ENCODE measurements around the gene FGF11.
"Not testable (repeated sequence)": the region's sequence is repeated elsewhere in the genome, so short reads cannot be mapped to it uniquely, and the experiment has no call there.

The FGF11 gene

DNA sequence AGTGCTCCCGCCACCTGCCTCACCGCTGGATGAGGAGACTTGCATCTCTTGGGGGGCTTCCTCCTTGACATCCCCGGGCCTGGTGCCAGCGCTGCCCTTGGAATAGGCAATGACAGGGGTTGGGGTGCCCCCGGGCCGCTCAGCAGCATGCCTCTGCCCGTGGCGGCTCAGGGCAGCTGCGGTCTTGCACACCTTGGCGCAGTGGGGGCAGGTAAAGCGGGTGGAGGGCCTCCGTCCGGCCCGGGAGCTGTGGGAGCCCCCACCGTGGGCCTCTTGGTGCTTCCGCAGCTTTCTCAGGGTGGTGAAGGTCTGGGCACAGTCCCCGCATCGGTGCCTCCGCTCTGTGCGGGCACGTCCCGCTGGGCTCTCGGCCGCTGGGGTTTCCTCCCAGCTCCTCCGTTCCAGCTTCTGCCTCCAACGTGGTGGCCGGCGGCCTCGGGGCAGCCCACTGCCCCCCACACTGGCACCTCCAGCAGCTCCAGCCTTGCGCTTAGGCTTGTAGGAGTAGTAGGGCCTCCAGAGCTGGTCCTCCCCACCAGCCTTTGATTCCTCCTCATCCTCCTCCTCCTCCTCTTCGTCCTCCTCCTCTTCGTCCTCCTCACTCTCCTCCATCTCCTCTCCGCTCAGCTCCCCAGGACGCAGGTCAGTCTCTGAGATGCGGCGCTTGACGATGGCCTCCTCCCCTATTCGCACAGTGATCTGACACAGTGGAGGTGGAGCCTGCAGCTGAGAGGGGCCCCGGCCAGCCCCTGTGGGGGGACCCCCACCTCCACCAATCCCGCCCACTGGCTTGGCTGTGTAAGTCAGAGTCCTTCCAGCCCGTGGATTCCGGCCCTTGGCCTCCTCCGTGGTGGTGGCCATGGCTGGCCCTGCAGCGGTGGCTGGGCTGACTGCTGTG is 23.4 kb downstream of the FGF11 start:
- no peak for DNase-seq (ENCODE audit: low read depth)

DNA sequence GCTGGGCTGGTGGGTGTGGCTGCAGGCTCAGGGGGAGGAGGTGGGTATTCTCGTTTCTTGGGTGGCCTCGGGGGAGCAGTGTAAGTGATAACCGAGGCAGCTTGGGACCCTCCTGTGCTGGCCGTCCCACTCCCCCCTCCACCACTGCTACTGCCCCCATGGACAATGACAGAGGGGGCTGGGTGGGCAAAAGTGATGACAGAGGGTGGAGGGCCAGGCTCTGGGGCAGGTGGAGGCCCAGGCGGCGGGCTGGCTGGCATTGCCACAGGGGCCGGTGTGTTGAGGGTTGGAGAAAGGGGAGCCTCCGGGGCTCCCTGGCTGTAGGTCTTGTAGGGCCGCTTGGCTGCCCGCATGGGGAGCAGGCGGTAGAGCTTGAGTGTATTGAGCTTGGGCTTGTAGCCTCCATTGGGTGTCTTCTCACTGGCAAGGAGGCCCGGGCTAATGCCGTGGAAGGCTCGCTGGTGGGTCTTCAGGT is 24.1 kb downstream of the FGF11 start:
- DNase-seq (ENCODE audit: low read depth): no peak

DNA sequence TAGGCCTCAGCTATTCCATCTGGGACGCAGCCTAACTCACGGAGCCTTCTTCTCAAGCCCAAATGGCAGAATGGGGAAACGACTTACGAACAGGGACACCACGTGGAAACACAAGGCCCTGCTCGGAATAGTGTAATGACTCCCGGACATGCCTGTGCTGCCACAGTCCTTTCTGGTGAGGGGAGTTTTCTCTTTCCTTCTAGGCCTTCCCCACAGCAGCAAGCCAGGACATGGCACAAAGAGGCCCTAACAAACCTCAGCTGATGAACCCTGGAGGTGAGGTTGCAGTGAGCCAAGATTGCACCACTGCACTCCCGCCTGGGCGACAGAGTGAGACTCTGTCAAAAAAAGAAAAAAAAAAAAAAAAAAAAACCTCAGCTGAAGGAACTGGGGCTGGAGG is 24.8 kb downstream of the FGF11 start:
- DNase-seq (ENCODE audit: low read depth): no peak

DNA sequence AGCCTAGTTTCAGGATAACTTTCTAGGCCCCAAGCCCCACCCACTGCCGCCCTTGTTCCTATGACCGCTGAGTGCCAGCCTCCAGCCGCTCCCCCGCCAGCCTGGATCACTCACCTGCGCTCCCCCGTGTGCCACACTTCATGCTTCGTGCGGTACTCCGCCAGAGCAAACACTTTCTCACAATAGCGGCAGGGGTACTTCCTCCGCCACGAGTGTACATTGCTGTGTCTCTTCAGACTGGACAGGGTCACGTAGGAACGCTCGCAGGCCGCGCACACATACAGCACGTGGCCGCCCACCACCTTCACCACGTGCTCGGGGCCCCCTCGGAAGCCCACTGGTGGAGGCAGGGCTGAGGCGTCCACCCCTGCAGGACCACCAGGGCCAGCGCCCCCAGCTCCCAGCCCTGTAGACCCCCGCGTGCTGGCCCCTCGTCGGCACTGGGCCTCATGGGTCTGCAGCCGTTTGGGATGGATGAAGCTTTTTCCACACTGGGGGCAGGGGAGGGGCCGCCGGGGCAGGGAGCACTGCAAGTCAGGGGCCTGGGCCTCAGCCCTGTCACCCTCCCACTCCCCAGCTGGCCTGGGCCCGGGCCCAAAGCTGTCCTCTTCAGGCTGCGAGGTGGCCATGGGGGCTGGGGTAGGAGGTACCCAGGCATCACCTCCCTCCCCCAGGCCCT is 26.4 kb downstream of the FGF11 start:
- DNase-seq (ENCODE audit: low read depth): no peak

DNA sequence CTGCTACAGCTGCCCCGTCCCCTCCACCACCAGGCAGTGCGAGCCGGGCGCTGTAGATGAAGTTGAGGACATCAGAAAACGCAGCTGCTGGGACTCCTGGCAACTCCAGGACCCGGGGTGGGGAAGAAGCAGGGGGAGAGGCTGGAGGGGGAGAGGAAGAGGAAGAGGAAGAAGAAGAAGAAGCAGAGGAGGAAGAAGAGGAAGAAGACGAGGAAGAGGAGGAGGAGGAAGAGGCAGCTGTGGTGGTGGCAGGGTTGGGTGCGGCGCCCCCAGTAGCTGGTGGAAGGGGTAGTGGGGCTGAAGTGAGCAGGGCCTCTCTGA is 27.0 kb downstream of the FGF11 start:
- DNase-seq (ENCODE audit: low read depth): no peak

DNA sequence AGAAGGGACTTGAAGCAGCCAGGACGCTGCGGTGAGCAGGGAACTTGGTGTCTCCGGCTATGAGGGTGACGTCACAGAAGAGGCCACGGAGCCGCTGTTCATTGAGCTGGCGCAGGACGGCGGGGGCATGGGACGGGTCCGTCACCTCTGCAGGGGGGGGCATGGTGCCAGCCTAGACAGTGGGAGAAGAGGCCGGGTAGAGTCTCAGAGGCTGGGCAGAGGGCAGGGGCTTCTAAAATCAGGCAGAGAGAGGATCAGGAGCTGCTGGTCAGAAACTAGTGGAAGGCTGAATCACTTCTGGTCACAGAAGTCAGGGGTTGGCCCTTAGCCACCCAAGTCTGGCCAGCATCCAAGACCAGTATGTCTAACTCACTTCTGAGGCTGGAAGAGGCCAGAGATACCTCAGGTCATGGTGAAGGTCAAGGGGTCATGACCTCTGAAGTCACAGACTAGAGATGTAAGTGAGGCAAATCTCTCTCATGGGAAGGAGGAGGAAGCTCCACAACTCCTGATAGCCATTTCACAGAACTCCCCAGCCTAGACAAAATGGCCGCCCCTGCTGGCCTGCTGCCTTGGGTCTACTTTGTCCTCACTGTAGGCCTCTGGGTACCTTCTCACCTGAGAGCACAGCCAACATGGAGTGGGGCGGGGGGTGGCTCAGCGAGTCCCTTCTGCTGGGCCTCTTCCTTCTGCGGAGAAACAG is 27.5 kb downstream of the FGF11 start:
- no peak for DNase-seq (ENCODE audit: low read depth)

DNA sequence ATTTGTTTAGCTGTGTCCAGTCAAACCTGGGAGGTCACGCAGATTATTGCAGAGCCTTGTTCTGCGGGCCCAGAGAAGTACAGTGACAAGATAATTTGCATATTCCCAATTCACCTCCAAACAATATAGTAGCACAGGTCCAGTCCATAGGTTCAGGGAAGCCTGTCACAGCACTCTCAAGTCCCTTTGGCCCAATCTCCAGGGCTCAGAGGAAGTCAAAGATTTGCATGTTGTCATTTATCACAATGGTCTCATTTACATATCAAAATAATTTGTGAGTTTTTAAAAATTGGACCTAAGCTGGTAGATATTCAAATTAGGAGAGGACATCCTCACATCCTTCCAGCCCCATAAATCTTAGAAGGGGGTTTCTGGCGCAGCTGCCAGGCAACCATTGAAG is 28.2 kb downstream of the FGF11 start:
- DNase-seq (ENCODE audit: low read depth): no peak

DNA sequence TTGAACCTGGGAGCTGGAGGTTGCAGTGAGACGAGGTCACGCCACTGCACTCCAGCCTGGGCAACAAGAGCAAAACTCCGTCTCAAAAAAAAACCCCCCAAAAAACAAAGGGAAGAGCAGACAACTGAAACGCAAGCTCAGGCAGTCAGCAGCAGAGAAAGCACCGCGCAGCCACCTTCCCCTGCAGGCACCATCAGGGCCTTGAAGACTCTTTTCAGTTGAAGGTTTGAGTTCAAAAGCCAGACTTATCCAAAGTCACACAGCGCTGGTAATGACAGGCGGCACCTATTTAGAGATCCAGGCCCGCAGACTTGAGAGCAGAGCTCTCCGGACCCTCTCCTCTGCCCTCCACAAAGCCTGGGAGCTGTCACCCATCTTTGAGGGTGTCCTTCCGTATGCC is 29.0 kb downstream of the FGF11 start:
- DNase-seq (ENCODE audit: low read depth): no peak

DNA sequence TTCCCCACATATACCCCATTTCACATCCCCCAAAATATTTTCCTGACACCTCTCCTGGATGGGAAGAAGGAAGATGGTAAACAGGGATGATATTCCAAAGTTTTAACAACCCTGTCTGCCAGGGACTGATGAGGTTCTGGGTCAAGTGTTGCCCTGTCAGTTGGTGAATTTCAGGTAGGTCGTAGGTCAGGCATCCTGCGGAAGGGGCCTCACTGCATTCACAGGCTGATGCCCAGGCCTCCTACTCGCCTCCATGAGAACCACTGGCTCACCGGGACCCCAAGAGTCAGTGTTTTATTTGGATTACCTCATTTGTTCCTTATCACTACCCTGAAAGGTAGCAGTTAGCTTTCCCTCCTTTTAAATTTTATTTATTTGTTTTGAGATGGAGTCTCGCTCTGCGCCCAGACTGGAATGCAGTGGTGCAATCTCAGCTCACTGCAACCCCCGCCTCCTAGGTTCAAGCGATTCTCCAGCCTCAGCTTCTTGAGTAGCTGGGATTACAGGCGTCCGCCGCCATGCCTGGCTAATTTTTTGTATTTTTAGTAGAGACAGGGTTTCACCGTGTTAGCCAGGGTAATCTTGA is 29.6 kb downstream of the FGF11 start:
- DNase-seq (ENCODE audit: low read depth): no peak

DNA sequence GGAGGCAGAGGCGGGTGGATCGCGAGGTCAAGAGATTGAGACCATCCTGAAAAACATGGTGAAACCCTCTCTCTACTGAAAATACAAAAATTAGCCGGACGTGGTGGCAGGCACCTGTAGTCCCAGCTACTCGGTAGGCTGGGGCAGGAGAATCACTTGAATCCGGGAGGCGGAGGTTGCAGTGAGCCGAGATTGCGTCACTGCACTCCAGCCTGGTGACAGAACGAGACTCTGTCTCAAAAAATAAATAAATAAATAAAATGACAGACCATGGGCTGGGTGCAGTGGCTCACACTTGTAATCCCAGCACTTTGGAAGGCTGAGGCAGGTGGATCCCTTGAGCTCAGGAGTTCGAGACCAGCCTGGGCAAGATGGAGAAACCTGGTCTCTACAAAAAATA is 30.5 kb downstream of the FGF11 start:
- DNase-seq (ENCODE audit: low read depth): not testable (repeated sequence)

DNA sequence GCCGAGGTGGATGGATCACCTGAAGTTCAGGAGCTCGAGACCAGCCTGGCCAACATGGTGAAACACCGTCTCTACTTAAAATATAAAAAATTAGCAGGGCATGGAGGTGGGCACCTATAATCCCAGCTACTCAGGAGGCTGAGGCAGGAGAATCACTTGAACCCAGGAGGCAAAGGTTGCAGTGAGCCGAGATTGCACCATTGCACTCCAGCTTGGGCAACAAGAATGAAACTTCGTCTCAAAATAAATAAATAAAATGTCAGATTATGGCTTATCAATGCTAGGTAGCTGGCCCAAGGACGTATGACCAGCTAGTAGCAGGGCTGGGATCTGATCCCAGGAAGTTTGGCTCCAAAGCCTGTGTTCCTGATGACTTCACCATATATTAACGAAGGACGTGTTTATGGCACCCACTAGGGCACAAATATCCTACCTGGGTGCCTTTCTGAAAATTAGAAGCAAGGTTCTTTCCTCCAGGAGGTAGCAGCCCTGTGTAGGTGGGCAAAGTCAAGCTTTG is 31.2 kb downstream of the FGF11 start:
- not testable (repeated sequence) for DNase-seq (ENCODE audit: low read depth)

DNA sequence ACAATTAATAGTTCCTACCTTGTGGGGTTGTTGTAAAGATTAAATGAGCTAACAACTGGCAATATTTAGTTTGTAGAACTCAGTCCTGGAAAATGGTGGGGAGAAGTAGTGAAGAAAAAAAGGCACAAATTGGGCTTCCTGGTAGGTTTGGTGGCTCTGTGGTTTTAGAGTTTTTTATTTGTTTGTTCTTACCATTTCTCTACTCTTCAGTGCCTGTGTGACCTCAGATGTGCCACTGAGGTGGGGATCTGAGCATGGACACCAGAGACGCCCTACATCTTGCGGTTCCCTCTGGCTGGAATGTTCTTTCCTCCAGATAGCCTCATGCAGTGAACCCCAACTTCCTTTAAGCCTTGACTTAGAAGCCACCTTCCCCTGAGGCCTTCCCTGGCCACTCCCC is 32.4 kb downstream of the FGF11 start:
- no peak for DNase-seq (ENCODE audit: low read depth)

DNA sequence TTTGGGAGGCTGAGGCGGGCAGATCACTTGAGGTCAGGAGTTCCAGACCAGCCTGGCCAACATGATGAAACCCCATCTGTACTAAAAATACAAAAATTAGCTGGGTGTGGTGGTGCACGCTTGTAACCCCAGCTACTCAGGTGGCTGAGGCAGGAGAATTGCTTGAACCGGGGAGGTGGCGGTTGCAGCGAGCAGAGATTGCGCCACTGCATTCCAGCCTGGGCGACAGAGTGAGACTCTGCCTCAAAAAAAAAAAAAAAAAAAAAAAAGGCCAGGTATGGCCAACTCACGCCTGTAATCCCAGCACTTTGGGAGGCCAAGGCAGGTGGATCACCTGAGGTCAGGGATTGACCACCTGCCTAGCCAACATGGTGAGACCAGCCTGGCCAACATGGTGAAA is 35.5 kb downstream of the FGF11 start:
- not testable (repeated sequence) for DNase-seq (ENCODE audit: low read depth)

DNA sequence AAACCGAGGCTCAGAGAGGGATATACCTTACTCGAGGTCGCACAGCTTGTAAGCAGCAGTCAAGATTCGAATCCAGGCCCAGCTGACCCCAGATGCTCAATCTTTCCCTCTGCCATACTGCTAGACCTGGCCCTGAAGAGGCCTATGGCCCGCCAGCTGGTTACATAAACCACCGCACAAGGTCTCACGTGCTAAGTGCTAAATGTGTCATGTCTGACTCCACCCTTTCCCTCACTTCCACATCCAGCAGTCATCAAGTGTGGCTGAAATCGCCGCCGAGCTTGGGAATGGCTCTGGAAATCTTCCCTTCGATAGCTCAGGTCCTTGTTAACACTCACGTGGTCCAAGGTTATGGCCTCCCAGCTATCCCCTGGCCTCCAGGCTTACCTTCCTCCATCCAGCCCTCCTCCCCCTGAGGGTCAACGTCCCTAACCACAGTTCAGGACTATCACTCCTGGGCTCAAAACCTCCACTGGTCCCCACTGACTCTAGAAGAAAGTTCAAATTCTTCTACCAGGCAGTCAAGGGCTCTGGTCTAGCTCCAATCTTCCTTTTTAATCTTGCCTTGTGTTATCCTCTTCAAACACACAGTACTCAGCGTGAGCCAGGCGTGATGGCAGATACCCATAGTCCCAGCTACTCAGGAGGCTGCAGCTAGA is 36.6 kb downstream of the FGF11 start:
- peak; percentile 75 for DNase-seq (ENCODE audit: low read depth)

DNA sequence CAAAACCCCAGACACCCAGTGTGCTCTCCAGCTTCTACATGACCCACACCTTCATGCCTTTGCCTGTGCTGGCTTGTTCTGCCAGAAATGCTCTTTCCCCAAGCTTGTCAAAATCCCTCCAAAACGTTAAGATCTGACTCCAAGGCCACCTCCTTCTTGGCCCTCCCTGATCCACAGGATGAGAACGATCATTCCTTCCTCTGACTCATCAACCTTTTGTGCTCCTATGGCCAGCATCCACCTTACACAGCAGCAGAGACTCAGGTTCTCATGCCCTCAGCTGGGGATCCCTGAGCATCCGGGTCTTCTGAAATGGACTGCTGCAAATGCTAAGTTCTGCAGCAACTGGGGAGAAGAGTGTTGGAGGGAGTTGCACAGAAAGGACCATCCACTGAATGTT is 37.2 kb downstream of the FGF11 start:
- peak; percentile 10 for DNase-seq (ENCODE audit: low read depth)

DNA sequence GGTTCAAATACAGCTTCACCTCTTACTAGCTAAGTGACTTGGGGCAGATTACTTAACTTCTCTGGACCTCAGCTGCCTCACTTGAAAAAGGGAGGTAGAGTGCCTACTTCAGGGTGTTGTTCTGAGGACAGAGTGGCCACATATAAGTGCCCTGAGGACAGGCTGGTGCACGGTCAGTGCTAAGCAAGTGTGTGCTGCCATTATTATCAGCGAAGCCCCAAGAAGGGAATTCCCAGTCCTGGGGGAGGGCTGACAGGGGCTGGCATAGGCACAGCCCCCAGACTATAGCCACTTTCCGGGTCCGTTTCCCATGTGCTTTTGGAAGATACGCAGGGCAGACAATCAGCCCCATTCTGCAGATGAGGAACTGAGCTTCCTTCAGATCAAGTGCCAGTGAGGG is 37.6 kb downstream of the FGF11 start:
- DNase-seq (ENCODE audit: low read depth): no peak

DNA sequence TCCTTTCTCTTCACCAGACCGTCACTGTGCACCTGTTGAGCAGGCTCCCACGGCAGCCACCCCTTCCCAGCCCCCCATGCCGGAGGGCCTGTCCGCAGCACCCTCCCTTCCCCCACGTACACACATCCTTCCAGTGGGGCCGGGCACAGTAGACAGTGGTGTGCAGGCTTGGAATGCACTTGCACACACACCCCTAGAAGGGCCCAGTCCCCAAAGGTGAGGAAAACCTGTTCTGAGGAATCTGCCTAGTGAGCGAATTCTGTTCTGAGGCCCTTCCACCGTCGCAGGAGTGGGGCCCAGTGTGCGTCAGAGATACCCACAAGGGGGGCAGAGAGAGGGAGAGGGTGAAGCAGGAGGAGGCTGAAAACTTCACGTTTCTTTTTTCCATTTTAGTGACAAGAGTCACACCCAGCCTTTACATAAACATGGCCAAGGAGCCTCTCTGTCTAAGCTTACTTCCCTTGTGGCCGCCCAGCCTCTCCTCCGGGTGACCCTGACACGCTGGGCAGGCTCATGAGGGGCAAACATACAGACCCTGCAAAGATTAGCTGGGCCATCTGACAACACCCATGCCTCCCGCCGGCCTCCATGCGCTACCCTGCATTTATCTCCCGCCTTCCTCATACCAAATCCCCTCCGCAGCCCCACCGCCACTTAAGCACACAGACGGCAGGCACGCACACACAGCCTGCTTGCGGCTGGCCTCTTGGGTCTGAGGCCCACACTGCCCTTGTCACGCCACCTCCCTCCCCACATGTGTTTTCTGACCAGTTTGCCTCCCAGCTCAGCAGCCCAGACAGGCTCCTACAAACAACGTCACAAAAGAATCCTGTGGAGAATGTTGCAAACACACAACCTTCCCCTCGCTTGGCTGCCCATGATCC is 38.3 kb downstream of the FGF11 start:
- peak; percentile 83 for DNase-seq (ENCODE audit: low read depth)

DNA sequence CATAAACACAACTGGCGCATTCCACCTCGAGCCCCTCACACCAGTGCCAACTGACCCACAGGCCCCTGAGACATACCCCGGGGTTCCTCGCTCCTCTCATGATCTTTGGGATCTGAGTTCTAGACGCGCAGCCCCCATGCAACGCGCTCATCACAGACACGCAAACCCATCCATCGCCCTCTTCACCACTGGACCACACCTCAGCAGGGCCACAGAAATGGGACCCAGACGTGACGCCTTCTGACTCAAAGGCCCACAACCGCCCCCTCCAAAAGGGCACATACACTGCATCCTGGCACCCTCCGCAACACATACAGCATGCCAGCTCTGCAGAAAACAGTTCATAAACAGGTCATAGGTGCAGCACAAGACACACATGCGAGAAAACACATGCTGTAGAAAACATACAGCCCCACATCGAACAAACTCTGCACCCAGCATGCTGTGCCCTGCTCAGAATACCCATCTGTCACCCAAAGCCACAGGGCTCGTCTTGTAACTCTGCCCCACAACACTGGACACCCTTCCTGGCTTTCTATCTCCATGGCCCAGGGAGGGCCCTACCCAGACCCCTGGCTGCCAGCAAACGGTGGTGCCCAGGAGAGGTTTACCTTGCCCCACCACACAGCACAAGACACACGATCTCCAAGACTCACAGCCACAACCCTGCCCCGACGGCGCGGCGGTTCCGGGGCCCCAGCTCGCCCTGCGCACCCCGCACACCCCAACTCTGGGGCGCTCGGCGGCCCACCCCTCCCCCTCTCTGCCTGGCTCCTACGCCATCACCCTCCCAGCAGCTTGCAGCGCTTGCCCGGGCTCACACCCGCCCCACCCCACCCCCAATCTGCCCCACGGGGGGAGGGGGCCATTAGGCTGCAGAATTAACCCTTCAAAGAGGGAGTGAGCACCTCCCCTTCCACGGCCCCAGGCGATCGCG is 39.2 kb downstream of the FGF11 start:
- DNase-seq (ENCODE audit: low read depth): peak; percentile 10

DNA sequence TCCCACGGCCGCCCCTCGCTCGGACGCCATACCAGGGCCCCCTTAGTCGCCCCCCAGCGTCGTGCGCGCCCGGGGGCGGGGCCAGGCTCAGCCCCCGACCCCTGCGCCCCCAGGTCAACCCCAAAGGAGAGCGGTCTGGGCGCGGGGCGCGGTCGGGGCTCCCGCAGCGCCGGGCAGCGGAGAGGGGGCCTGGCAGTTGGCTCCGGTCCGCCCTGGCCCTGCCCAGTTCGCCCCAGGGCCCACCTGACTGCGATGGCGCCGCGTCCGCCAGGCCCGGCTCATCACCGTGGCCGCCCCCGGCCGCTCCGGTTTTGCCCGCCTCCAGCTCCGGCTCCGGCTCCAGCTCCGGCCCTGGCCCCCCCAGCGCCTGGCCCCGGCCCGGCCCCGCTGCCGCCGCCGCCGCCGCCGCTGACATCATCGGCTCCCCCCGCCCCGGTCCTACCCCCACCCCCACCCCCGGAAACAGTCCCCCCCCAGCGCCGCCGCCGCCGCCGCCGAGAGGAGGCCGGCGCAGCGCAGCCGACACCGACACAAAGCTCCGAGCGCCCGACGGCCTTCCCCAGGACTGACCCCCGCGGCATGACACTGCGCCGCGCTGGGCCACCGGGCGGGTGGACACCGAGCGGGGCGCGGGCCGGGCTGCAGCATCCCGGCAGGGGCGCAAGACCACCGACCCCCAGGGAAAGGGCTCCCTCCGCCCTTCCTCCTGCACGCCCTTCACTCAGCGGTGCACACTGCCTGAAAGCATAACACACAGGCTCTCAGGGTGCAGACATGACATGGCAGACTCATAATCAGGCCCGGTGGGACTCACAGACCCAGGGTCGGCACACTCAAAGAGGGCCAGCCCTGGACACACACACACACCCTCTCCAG is 40.1 kb downstream of the FGF11 start, which contains the start of gene ZBTB4:
TSS of gene ZBTB4 (minus strand) at position 419 of the 876 bp plus-strand sequence. CDS start 12,830 bp downstream, outside the sequence.
- peak; percentile 16 for DNase-seq (ENCODE audit: low read depth)

Data from GM04504 (cell line).